ENCODE results near the gene AGPS.
"Not testable (repeated sequence)": the region's sequence is repeated elsewhere in the genome, so short reads cannot be mapped to it uniquely, and the experiment has no call there.

Gene AGPS

DNA sequence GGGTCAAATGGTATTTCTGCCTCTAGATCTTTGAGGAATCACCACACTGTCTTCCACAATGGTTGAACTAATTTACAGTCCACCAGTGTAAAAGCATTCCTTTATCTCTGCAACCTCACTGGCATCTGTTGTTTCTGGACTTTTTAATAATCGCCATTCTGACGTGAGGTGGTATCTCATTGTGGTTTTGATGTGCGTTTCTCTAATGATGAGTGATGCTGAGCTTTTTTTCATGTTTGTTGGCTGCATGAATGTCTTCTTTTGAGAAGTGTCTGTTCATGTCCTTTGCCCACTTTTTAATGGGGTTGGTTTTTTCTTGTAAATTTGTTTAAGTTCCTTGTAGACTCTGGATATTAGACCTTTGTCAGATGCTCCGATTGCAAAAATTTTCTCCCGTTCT is 32.0 kb downstream of the AGPS start:
- not testable (repeated sequence) for DNase-seq

- no peak for DNase-seq
These were observed 34.7 kb downstream of the AGPS start for GRCh38 chr2:177427316-177427715.

DNA sequence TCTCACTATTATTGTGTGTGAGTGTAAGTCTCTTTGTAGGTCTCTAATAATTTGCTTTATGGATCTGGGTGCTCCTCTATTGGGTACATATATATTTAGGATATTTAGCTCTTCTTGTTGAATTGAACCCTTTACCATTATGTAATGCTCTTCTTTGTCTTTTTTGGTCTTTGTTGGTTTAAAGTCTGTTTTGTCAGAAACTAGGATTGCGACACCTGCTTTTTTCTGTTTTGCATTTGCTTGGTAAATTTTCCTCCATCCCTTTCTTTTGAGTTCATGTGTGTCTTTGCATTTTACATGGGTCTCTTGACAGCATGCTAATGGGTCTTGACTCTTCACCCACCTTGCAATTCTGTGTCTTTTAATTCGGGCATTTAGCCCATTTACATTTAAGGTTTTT is 35.4 kb downstream of the AGPS start:
- not testable (repeated sequence) for DNase-seq

DNA sequence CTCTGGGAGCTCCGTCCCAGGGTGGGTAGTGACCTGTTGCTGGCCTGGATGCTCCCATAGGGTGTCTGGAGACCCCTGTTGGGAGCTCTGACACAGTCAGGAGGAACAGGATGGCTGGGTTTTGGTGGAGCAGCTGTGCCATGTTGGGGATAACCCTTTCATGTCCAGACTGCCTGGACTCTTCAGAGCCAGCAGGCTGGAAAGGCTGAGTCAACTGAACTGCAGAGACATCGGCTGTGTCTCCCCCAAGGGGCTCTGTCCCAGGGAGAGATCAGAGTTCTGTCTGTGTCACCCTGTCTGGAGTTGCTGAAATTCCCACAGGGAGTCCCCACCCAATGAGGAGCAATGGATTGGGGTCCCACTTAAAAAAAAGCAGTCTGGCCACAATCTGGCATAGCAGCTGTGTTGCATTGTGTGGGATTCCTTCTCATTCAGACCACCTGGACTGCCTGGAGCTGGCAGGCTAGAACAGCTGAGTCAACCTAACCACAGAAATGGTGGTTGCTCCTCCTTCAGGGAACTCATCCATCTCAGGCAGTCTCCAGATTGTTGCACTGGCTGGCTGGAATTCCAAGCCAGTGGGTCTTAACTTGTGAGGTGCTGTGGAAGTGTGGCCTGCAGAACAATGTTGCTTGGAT is 37.2 kb downstream of the AGPS start:
- DNase-seq = no peak

DNA sequence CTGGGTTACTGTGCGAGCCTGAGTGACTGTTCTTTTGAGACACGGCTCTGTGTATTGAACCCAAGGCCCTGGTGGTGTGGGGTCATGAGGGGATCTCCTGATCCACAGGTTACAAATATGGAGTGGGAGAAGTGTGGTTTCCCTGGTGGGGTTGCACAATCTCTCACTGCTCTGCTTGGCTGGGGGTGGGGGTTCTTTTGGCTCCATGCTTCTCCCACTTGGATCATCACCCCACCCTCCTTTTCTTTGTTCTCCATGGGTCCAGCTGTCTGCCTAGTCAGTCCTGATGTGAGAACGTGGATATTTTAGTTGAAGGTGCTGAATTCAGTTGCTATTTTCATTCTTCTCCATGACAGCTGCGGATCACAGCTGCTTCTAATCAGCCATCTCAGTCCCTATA is 37.8 kb downstream of the AGPS start:
- DNase-seq = no peak

DNA sequence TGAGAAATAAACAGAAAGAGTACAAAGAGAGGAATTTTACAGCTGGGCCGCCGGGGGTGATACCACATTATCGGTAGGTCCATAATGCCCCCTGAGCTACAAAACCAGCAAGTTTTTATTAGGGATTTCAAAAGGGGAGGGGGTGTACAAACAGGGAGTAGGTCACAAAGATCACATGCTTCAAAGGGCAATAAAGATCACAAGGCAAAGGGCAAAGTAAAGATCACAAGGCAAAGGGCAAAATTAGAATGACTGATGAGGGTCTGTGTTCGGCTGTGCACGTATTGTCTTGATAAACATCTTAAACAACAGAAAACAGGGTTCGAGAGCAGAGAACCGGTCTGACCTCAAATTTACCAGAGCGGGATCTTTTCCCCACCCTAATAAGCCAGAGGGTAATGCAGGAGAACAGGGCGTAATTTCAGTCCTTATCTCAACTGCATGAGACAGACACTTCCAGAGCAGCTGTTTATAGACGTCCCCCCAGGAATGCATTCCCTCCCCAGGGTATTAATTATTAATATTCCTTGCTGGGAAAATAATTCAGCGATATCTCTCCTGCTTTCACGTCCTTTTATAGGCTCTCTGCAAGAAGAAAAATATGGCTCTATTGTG is 38.6 kb downstream of the AGPS start:
- DNase-seq = not testable (repeated sequence)

GRCh38 chr2:177432703-177433102 is 40.1 kb downstream of the AGPS start:
- no peak for DNase-seq

DNA sequence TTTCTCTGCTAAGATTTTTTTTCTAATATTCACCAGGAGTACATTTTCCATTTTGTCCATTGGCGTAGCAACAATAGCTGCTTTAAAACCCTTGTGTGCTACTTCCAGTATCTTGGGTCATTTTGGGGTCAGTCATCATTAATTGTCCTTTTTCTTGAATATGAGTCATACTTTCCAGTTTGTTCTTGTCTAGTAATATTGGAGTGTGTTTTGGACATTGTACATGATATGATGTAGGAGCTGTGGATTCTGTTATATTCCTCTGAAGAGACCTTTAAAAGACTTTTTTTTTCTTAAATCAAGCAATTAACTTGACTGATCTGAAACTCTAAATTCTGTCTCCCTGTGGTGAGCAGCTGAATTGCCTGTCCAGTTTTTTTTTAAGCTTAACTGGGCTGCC is 40.8 kb downstream of the AGPS start:
- no peak for DNase-seq

GRCh38 chr2:177434475-177434874 is 41.9 kb downstream of the AGPS start:
- no peak for DNase-seq

- DNase-seq = no peak
These were observed 52.6 kb downstream of the AGPS start for GRCh38 chr2:177445200-177445599.

- no peak for DNase-seq
These were observed 55.5 kb downstream of the AGPS start for GRCh38 chr2:177448031-177448430.

- no peak for DNase-seq
These were observed 56.6 kb downstream of the AGPS start for GRCh38 chr2:177449159-177449558.

DNA sequence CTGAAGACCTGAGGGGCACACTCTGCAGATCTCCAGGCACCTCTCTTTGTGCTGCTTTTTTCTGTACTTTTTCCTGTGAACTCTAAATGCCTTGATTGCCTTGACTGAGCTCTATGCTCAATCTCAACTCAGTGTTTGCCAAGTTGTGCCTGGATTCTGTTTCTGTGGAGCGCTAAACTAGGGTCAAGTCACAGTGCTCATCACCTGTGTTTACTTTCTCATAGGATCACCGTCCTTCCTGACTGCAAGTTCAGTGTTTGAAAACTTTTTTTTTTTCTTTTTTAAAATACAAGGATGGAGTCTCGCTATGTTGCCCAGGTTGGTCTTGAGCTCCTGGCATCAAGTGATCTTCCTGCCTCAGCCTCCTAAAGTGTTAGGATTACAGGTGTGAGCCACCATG is 62.6 kb downstream of the AGPS start:
- DNase-seq = no peak

- DNase-seq = not testable (repeated sequence)
These were observed 67.2 kb downstream of the AGPS start for GRCh38 chr2:177459756-177460155.

DNA sequence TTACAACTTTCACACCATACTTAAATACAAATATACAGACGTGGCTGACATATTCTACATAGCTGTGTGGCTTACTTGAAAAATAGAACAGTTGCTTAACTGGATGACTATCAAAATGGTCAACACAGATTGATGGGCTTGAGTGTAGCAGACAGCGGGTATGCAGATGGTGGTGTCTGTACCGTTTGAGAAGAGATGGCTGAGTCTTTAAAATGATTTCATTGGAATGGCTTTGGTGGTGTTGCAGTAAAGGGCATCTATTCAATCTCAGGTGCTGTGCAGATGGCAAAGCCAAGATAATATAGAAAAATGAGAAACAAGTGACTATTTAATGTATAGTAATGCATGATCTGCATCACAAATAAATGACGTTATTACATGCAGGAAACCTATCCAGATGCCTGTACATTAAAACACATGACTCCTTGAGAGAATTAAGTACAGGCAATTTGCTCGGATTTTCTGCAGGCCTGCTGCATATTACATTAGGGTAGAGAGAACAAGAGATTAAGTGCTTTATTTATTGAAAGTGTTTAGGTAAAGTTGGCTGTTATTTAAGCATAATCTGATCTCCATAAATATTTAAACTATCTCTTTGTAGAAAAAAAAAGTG is 68.5 kb downstream of the AGPS start:
- no peak for DNase-seq

DNA sequence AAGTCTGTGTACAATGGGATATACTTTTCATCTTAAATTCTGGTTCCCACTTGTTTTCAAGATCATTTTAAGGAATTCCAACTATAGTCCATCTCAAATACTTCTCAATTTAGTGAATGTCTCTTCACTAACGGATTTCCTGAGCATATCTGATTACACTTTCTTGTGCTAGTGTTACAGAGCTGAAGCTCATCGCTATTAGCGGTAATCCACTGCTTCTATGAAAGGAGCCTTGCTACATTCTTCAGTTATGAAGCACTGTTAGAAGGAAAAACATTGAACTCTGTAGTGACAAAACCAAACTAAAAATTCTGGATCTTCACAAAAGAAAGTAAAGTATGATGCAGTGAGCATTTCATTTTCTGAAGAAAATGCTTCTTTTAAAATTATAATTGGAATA is 72.0 kb downstream of the AGPS start:
- no peak for DNase-seq

DNA sequence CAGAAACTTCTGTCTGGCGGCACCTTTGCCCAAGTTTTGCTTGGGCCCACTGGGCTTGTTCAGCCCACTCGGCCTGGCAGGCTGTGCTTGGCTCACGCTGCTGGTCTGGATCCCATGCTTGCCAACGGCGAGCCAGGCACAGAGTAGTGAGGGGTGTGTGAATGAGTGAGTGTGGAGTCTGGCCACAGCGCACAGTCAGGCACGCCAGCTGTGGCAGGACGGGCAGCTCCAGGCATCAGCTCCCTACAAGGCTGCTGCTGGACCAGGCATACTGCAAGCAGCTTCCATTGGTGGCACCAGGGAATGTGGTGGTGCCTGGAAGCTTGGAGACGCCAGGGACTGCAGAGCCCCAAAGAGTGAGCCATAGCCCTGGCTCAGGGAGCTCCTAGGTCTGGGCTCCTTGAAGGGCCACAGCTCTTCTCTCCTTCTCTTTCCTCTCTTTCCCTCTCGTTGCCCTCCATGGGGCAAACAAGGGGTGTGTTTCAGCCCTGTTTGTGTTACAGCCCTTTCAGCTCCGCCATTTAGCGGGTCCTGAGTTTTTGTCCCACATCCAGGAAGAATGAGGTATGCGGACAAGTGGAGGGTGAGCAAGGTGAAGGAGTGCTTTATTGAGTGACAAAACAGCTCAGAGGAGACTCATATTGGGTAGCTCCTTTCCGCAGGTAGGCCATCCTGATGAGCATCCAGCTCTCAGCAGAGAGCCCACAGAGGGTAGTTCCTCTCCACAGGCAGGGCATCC is 73.0 kb downstream of the AGPS start:
- no peak for DNase-seq

DNA sequence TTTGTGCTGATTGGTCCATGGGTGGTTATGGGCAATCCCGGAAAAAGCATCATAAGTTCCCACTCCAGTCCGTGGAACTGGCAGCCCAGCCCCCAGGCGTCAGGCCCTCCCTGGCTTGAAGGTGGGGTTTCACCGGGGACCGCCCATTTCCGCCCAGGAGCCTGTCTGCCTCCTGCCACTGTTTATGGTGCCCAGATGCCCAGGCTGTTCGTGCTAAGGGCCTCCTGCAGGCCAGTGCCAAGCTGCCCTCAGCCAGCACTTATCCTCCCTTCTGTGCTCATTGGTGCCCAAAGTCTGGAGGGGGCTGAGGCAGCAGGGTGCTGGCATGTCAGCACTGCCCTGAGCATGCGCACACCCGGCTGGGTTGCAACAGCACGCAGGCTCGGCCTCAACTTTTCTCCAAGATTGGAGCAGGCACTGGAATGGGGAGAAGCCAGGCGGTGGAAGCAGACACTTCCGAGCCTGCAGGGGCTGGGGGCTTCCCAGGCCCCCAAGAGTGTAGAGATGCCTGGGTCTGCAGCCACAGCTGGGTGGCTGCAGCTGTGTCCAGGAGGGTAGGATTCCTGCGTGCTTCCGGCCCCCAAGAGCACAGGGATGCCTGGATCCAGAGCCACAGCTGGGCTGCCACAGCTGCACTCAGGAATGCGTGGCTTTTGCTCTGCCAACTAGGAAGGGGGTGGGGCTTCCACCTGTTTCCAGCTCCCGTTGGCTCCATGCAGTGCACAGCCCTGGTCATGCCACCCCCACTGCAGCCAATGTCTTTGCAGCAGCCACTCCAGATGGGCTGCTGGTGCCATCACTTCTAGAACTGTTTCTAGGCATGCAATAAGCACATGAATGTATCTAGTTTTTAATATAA is 74.0 kb downstream of the AGPS start:
- no peak for DNase-seq

DNA sequence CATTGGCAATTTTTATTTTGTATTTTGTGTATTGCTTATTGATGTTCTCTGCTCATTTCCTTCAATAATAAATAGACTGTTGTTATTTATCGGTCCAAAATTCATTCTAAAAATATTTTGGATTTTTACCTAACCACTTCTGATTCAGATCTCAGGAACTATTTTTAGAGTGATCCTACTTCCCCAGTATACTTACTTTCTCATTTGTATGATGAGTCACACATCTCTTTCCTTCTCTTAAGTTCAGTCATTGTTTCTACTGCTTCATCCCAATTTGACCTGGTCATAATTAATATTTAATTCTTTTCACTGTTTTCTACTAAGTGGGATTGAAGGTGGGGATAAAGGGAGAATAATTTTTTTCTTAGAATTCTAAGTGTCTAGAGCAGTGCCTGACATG is 75.1 kb downstream of the AGPS start:
- no peak for DNase-seq

DNA sequence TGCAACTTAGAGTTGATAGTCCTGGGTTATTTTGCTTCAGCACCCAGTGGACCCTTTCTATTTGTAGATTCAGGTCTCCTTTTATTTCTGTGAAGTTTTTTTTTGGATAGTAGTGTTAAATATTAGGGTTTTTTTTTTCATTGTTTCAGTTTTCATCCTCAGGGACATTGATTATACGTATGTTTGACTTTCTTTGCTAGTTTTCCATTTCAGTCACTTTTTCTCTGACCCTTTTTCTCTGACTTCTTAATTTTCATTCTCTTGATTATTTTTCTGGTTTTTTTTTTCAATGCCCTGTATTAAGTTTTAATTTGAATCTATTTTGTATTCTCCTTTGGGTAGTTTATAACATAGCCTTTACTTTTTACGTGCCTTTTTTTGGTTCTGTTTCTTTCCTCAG is 79.4 kb downstream of the AGPS start:
- no peak for DNase-seq

DNA sequence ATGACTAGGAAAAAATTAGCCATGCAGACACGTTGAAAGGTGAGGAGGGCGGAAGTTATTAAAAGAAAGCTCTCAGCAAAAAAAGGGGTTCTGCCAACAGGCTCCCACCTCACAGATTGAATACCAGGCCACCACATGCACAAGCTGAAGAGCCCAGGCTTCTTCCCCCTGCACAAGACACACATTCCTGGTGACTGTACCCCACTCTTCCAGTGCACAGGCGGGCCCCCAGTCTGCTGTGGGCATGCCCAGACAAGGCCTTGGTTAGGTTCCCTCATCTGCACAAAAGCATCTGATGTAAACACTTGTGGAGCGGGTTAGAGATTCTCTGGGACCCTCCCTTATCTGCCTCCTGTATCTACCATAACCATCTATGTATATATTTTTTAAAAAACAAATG is 81.7 kb downstream of the AGPS start:
- no peak for DNase-seq

DNA sequence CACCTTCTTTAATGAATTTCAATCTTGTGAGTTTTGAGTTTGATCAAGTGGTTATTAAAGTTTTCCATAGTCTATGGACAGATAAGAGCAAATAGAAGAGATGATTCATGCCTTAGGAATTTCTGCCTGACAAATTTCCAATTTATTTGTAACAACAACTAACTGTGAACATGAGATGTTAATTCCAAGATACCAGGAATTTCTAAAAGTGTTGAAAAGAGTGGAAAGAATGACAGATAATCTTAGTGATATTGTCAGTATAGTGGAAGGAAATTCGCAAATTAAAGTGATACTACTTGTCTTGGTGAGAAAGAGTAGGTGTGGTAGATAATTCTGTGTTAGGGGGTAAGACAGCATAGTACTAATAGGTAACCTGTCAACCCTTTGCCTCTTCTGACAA is 82.4 kb downstream of the AGPS start:
- DNase-seq = no peak

DNA sequence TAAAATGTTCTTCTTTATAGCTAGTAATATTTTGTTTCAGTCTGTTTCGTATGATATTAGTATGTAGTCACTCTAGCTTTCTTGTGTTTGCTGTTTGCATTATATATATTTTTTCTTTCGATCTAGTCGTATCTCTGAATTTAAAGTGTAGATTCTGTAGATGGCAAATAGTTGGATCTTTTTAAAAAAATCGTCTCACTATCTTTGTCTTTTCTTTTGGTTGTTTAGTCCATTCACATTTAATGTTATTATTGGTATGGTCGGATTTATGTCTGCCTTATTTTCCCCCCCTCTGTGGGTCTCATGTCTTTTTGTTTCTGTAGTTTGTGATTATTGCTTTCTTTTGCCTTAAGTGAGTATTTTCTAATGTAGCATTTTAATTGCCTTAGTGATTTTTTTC is 84.3 kb downstream of the AGPS start:
- no peak for DNase-seq

All from NCI-H1417 treated with DMSO at 0.1 percent for 48 hours (cell line).